ENCODE measurements around the gene SLC25A25.
A peak's percentile ranks its signal among the peaks of the same experiment; 100 is the strongest.
"Not testable (repeated sequence)": the region's sequence is repeated elsewhere in the genome, so short reads cannot be mapped to it uniquely, and the experiment has no call there.

SLC25A25 gene

GRCh38 chr9:128108269-128109049 lies 40.4 kb downstream of the SLC25A25 start:
- no peak for DNase-seq (ENCODE audit: extremely low read depth in 1 of 2, low read depth in 1 of 2)

GRCh38 chr9:128109050-128109709 lies 41.1 kb downstream of the SLC25A25 start:
- DNase-seq (ENCODE audit: extremely low read depth in 1 of 2, low read depth in 1 of 2) = no peak

- DNase-seq (ENCODE audit: extremely low read depth in 1 of 2, low read depth in 1 of 2) = not testable (repeated sequence)
Observed at GRCh38 chr9:128111726-128112125, 43.7 kb downstream of the SLC25A25 start.

GRCh38 chr9:128113526-128114325 lies 45.7 kb downstream of the SLC25A25 start:
- no peak for DNase-seq (ENCODE audit: extremely low read depth in 1 of 2, low read depth in 1 of 2)

- no peak for DNase-seq (ENCODE audit: extremely low read depth in 1 of 2, low read depth in 1 of 2)
Observed at GRCh38 chr9:128114326-128115186, 46.5 kb downstream of the SLC25A25 start.

GRCh38 chr9:128115187-128116103 lies 47.4 kb downstream of the SLC25A25 start:
- DNase-seq (ENCODE audit: extremely low read depth in 1 of 2, low read depth in 1 of 2) = no peak

GRCh38 chr9:128116104-128117083 lies 48.4 kb downstream of the SLC25A25 start:
- DNase-seq (ENCODE audit: extremely low read depth in 1 of 2, low read depth in 1 of 2) = no peak

- DNase-seq (ENCODE audit: extremely low read depth in 1 of 2, low read depth in 1 of 2) = peak; percentile 90 to 98
Observed at GRCh38 chr9:128117613-128118471, 49.8 kb downstream of the SLC25A25 start.

- no peak for DNase-seq (ENCODE audit: extremely low read depth in 1 of 2, low read depth in 1 of 2)
Observed at GRCh38 chr9:128118472-128118857, 50.4 kb downstream of the SLC25A25 start.

- no peak for DNase-seq (ENCODE audit: extremely low read depth in 1 of 2, low read depth in 1 of 2)
Observed at GRCh38 chr9:128118971-128119665, 51.1 kb downstream of the SLC25A25 start.

- DNase-seq (ENCODE audit: extremely low read depth in 1 of 2, low read depth in 1 of 2) = no peak
Observed at GRCh38 chr9:128120061-128120740, 52.2 kb downstream of the SLC25A25 start.

GRCh38 chr9:128120741-128121465 lies 52.9 kb downstream of the SLC25A25 start:
- DNase-seq (ENCODE audit: extremely low read depth in 1 of 2, low read depth in 1 of 2) = no peak

- no peak for DNase-seq (ENCODE audit: extremely low read depth in 1 of 2, low read depth in 1 of 2)
Observed at GRCh38 chr9:128121466-128121810, 53.4 kb downstream of the SLC25A25 start.

- no peak for DNase-seq (ENCODE audit: extremely low read depth in 1 of 2, low read depth in 1 of 2)
Observed at GRCh38 chr9:128121924-128122808, 54.1 kb downstream of the SLC25A25 start.

- no peak for DNase-seq (ENCODE audit: extremely low read depth in 1 of 2, low read depth in 1 of 2)
Observed at GRCh38 chr9:128122809-128123175, 54.8 kb downstream of the SLC25A25 start.

All from activated CD8-positive, alpha-beta memory T cell treated with anti-CD3 and anti-CD28 coated beads for 1 hour (primary cell).